Small intestine (tissue), 7 donors: Measurements from ENCODE around the gene ATG4A. TPM values are rescaled to one million over a fixed set of nuclear protein-coding genes. Genes with fewer than 3 reads are reported as not detected.

Source experiments
- DNase-seq, 2 donors: peaks; one replicate each; pipeline versions ENCODE4 v3.0.0 to v3.0.0-alpha.2; 2013
- FAIRE-seq: peaks from 2 replicates; lab custom pipeline; 2012; peaks lifted over from hg19 to GRCh38; lab: Jason Lieb, UNC
- H3K27ac ChIP-seq, 3 donors: one replicate each; pipeline ENCODE4 v1.5.1; 2013; ENCODE audit warnings: low read length in 2 of 3, mild to moderate bottlenecking in 2 of 3, control low read depth in 1 of 3, inconsistent platforms in 1 of 3, low read depth in 1 of 3, moderate library complexity in 1 of 3
- H3K27me3 ChIP-seq, 3 donors: one replicate each; pipeline ENCODE4 v1.6.1; 2013; ENCODE audit warnings: low read length in 3 of 3, inconsistent platforms in 1 of 3; ENCODE audit not compliant: control insufficient read depth in 3 of 3, insufficient read depth in 3 of 3
- H3K36me3 ChIP-seq, 3 donors: one replicate each; pipeline ENCODE4 v1.6.1; 2013; ENCODE audit warnings: low read length in 3 of 3, inconsistent platforms in 1 of 3, low read depth in 1 of 3, mild to moderate bottlenecking in 1 of 3, moderate library complexity in 1 of 3; ENCODE audit not compliant: control insufficient read depth in 3 of 3, insufficient read depth in 2 of 3
- H3K4me1 ChIP-seq, 3 donors: one replicate each; pipeline ENCODE4 v1.6.1; 2013; ENCODE audit warnings: low read length in 2 of 3, inconsistent platforms in 1 of 3, low read depth in 1 of 3, mild to moderate bottlenecking in 1 of 3, moderate library complexity in 1 of 3; ENCODE audit not compliant: control insufficient read depth in 3 of 3, insufficient read depth in 2 of 3
- H3K4me3 ChIP-seq, 3 donors: one replicate each; pipeline ENCODE4 v1.5.1; 2013; ENCODE audit warnings: low read length in 3 of 3, control low read depth in 1 of 3, inconsistent platforms in 1 of 3, low read depth in 1 of 3, mild to moderate bottlenecking in 1 of 3, moderate library complexity in 1 of 3
- H3K9me3 ChIP-seq, 2 donors: one replicate each; pipeline ENCODE4 v1.6.1; 2013; ENCODE audit warnings: low read depth in 1 of 2, low read length in 1 of 2; ENCODE audit not compliant: control insufficient read depth in 2 of 2, insufficient read depth in 1 of 2
- WGBS, 3 donors: extraction: QIAGEN DNeasy Blood & Tissue Kit; methylation state at CpG; one replicate each; pipeline ENCODE4 v1.1.7; 2013; 5-methylcytosine and 5-hydroxymethylcytosine counted together
- polyA plus RNA-seq, 4 donors: library from polyadenylated mRNA; stranded (reverse) in 3 of 4; unstranded in 1 of 4; fragments of 200-250 nt in 3 of 4; fragments of 120-200 nt in 1 of 4; gene quantifications; one replicate each; pipeline versions ENCODE4 v1.2.1 to v1.2.3, GENCODE V29; 2013
- donor health status: healthy with polysubstance abuse.
- donor health status: control.
- donor health status: control.
- donor health status: Bipolar disorder and iron deficiency.
- donor health status: healthy.

ATG4A gene
- polyA plus RNA-seq, 4 donors = 12.2 to 32.2 (median 24.8) TPM

GRCh38 chrX:108091878-108092291 lies 307 bp downstream of the ATG4A start:
- Histone ChIP-seq H3K9me3 (no peaks in the 10 kb centered on the region), H3K27me3 (no peaks in the 10 kb centered on the region), H3K4me1 (no peaks in the 10 kb centered on the region), H3K27ac (peak overlapping the region; percentile 47 to 89 (median 68)), H3K4me3 (peak overlapping the region; percentile 45 to 80 (median 51)), H3K36me3 (peaks cover 0 to 4% (median 0%) of the 10 kb centered on the region in 3 donors)
- no peak for DNase-seq
- 1 to 30% (median 8%) methylated on average over 11 to 15 of the region's 15 CpGs for WGBS, 3 donors
- no peak for FAIRE-seq

- Histone ChIP-seq H3K4me3 (no peak overlapping the region), H3K36me3 (no peaks in the 10 kb centered on the region), H3K4me1 (no peaks in the 10 kb centered on the region), H3K9me3 (no peaks in the 10 kb centered on the region), H3K27me3 (no peaks in the 10 kb centered on the region), H3K27ac (no peak overlapping the region)
- FAIRE-seq (peak; percentile 74), DNase-seq (no peak)
- WGBS, 3 donors = 92 to 100% (median 96%) methylated on average over 2 of the region's 2 CpGs
These were observed 5.8 kb downstream of the ATG4A start for GRCh38 chrX:108097380-108097779.

GRCh38 chrX:108105473-108105872 lies 13.9 kb downstream of the ATG4A start:
- Histone ChIP-seq H3K4me3 (no peak overlapping the region), H3K27me3 (no peaks in the 10 kb centered on the region), H3K27ac (no peak overlapping the region), H3K4me1 (no peaks in the 10 kb centered on the region), H3K9me3 (no peaks in the 10 kb centered on the region), H3K36me3 (no peaks in the 10 kb centered on the region)
- DNase-seq = no peak
- FAIRE-seq = no peak

GRCh38 chrX:108114541-108114940 lies 23.0 kb downstream of the ATG4A start:
- FAIRE-seq (no peak), DNase-seq (no peak)
- Histone ChIP-seq H3K9me3 (no peaks in the 10 kb centered on the region), H3K4me1 (no peaks in the 10 kb centered on the region), H3K27ac (no peak overlapping the region), H3K4me3 (no peak overlapping the region), H3K27me3 (no peaks in the 10 kb centered on the region), H3K36me3 (no peaks in the 10 kb centered on the region)

- H3K4me1 ChIP-seq = no peaks in the 10 kb centered on the region
- no peaks in the 10 kb centered on the region for H3K27me3 ChIP-seq
- FAIRE-seq (no peak), DNase-seq (peak in 1 of 2 donors; percentile 5)
- WGBS, 3 donors = 23 to 49% (median 36%) methylated on average over 3 of the region's 3 CpGs
- no peak overlapping the region for H3K4me3 ChIP-seq
- H3K36me3 ChIP-seq = no peaks in the 10 kb centered on the region
- H3K27ac ChIP-seq = no peak overlapping the region
- no peaks in the 10 kb centered on the region for H3K9me3 ChIP-seq
These were observed 26.4 kb downstream of the ATG4A start for GRCh38 chrX:108117988-108118387.

GRCh38 chrX:108121291-108121690 lies 29.7 kb downstream of the ATG4A start:
- no peaks in the 10 kb centered on the region for H3K9me3 ChIP-seq
- H3K4me1 ChIP-seq = no peaks in the 10 kb centered on the region
- H3K27me3 ChIP-seq = no peaks in the 10 kb centered on the region
- no peak overlapping the region for H3K27ac ChIP-seq
- no peak for FAIRE-seq
- no peaks in the 10 kb centered on the region for H3K36me3 ChIP-seq
- no peak overlapping the region for H3K4me3 ChIP-seq
- no peak for DNase-seq
- WGBS, 3 donors = 62 to 66% (median 62%) methylated on average over 3 of the region's 3 CpGs

- Histone ChIP-seq H3K4me1 (peaks cover 0 to 3% (median 0%) of the 10 kb centered on the region in 3 donors), H3K27ac (no peak overlapping the region), H3K36me3 (peaks cover 0 to 2% (median 0%) of the 10 kb centered on the region in 3 donors), H3K9me3 (no peaks in the 10 kb centered on the region), H3K27me3 (no peaks in the 10 kb centered on the region), H3K4me3 (no peak overlapping the region)
- 79 to 97% (median 83%) methylated on average over 2 of the region's 2 CpGs for WGBS, 3 donors
- no peak for DNase-seq
- no peak for FAIRE-seq
These were observed 31.2 kb downstream of the ATG4A start for GRCh38 chrX:108122748-108123147.

- Histone ChIP-seq H3K4me3 (no peak overlapping the region), H3K9me3 (no peaks in the 10 kb centered on the region), H3K27me3 (no peaks in the 10 kb centered on the region), H3K4me1 (peaks cover 0 to 3% (median 0%) of the 10 kb centered on the region in 3 donors), H3K27ac (no peak overlapping the region), H3K36me3 (peaks cover 0 to 2% (median 0%) of the 10 kb centered on the region in 3 donors)
- no peak for FAIRE-seq
- DNase-seq = no peak
- 75 to 99% (median 90%) methylated on average over 3 of the region's 3 CpGs for WGBS, 3 donors
These were observed 32.2 kb downstream of the ATG4A start for GRCh38 chrX:108123591-108124366.
